Heart left ventricle (tissue), 13 donors: Measurements from ENCODE around the gene SLC35C1.

Experiments used
- CTCF ChIP-seq, 12 donors: fragments of 200-600 bp; sonication (generic) in 4 of 12; IDR thresholded peaks; one replicate each; pipeline versions ENCODE4 v1.5.0 to v1.8.0; 2018 to 2022; ENCODE audit warnings: antibody characterized with exemption in 12 of 12, mild to moderate bottlenecking in 5 of 12
- POLR2A ChIP-seq, 2 donors: fragments of 450-650 bp; IDR thresholded peaks; one replicate each; pipeline ENCODE4 v1.6.1; 2017; ENCODE audit warnings: antibody characterized with exemption in 2 of 2, mild to moderate bottlenecking in 2 of 2, moderate library complexity in 2 of 2
- donor health status: ischemic (EF 13 %, LVEDD 7.1; RV severe dilation, severe dysfunction).
- donor health status: DM: no; HTN: yes; CAD: no.
- donor health status: DM: no; HTN: no; CAD: no.
- donor health status: ischemic (EF 25% LVEDD 6.9; RV normal size, moderate dysfunction).
- donor health status: ischemic (EF 25% LVEDD 5.7; RV mildly dilated, moderate dysfunction).
- donor health status: ischemic (EF 35%, LVEDD 5.7; RV mildly dilated, moderate dysfunction).
- donor health status: nonischemic (EF 11% LVEDD 7.7; RV severe dilation, severe dysfunction).
- donor health status: DM: yes; HTN: yes; CAD: no.
- donor health status: PGD.
- donor health status: ischemic (EF 29% LVEDD 5.4; RV normal size, mild dysfunction).
- donor health status: nonischemic (EF 23%, LVEDD 6.1; RV moderate dilation, normal function).

GRCh38 chr11:45858751-45859398 lies 53.9 kb downstream of the SLC35C1 start:
- TF ChIP-seq CTCF (IDR thresholded peaks at IDR 0.05) (no peak), POLR2A (IDR thresholded peaks at IDR 0.05) (no peak)
